HCT116 (cell line): ENCODE data around the gene NUB1. TPM values are rescaled to one million over a fixed set of nuclear protein-coding genes. Genes with fewer than 3 reads are reported as not detected.

Experiments used
- ATAC-seq: fragments of 200-7000 bp; cut with Tn5 transposase; 2 replicates; pipeline ENCODE4 v1.9.1; 2020; ENCODE audit warnings: mild to moderate bottlenecking, moderate library complexity
- BruUV-seq: library from RNA; stranded (reverse); fragments of 400-500 nt; replicated peaks from 2 replicates; lab custom pipeline; 2021; lab: Mats Ljungman, UMichigan
- CTCF ChIA-PET: fragments of 300-600 bp; sonication (Branson Sonifier 250); formaldehyde crosslinking; loops from one replicate; lab custom pipeline; 2021; ENCODE audit warnings: antibody characterized with exemption; lab: Charles Lee
- POLR2A ChIA-PET: fragments of 300-600, 350-600 bp; sonication (Branson Sonifier 250); formaldehyde crosslinking; loops from one replicate; lab custom pipeline; 2021; ENCODE audit warnings: antibody characterized with exemption; lab: Charles Lee
- RAD21 ChIA-PET, 2 experiments: fragments of 300-600 bp; sonication (Branson Sonifier 250); formaldehyde crosslinking; loops; one replicate each; lab custom pipeline; 2023; ENCODE audit warnings: low total read pairs in 2 of 2; ENCODE audit not compliant: uncharacterized antibody in 2 of 2, unreplicated experiment in 2 of 2, low non-redundant PET in 1 of 2; lab: Charles Lee
- DNase-seq: peaks from one replicate; pipeline ENCODE4 v3.0.0-alpha.2; 2010; ENCODE audit warnings: low read depth, low spot score
- H2AFZ ChIP-seq: fragments of 200-600 bp; shearing (Covaris generic), sonication (generic); 2 replicates; pipeline ENCODE4 v1.6.1; 2017; ENCODE audit warnings: low read depth, mixed run types, mixed read lengths, antibody characterized with exemption, low read length; ENCODE audit not compliant: poor library complexity, severe bottlenecking
- H3K27ac ChIP-seq: 2 replicates; pipeline ENCODE4 v1.5.1; 2012; ENCODE audit warnings: low read depth, low read length
- H3K27me3 ChIP-seq: fragments of 200-600 bp; sonication (generic); 2 replicates; pipeline ENCODE4 v1.6.1; 2016; ENCODE audit warnings: mixed run types, low read length, mixed read lengths; ENCODE audit not compliant: insufficient read depth
- H3K36me3 ChIP-seq, 2 experiments: fragments of 200-500 bp in 1 of 2; fragments of 200-600 bp in 1 of 2; sonication (Bioruptor generic) in 1 of 2; sonication (generic) in 1 of 2; 2 replicates each; pipeline versions ENCODE4 v1.5.1 to v1.6.1; 2014 to 2016; ENCODE audit warnings: low read length in 2 of 2, inconsistent platforms in 1 of 2, mixed read lengths in 1 of 2, mixed run types in 1 of 2; ENCODE audit not compliant: insufficient read depth in 2 of 2, control insufficient read depth in 1 of 2
- H3K4me1 ChIP-seq, 2 experiments: fragments of 200-600 bp in 1 of 2; sonication (generic) in 1 of 2; 2 replicates each; pipeline versions ENCODE4 v1.5.1 to v1.6.1; 2012 to 2017; ENCODE audit warnings: low read length in 2 of 2, inconsistent platforms in 1 of 2, mild to moderate bottlenecking in 1 of 2, mixed read lengths in 1 of 2, mixed run types in 1 of 2, moderate library complexity in 1 of 2; ENCODE audit not compliant: insufficient read depth in 2 of 2, control insufficient read depth in 1 of 2
- H3K4me2 ChIP-seq: fragments of 200-600 bp; sonication (generic); 2 replicates; pipeline ENCODE4 v1.6.1; 2017; ENCODE audit warnings: mixed run types, low read length, mixed read lengths
- H3K4me3 ChIP-seq, 2 experiments: fragments of 200-600 bp in 1 of 2; sonication (generic) in 1 of 2; replicated peaks in 1 of 2; 2 replicates each; pipeline ENCODE4 v1.5.1; 2011 to 2016; ENCODE audit warnings: low read length in 2 of 2, control low read depth in 1 of 2, low read depth in 1 of 2, mild to moderate bottlenecking in 1 of 2, mixed read lengths in 1 of 2, mixed run types in 1 of 2
- H3K79me2 ChIP-seq: fragments of 200-600 bp; sonication (generic); 2 replicates; pipeline ENCODE4 v1.6.1; 2017; ENCODE audit warnings: mild to moderate bottlenecking, mixed run types, low read length, moderate library complexity, mixed read lengths; ENCODE audit not compliant: insufficient read depth
- H3K9ac ChIP-seq: fragments of 200-600 bp; sonication (generic); 2 replicates; pipeline ENCODE4 v1.6.1; 2016; ENCODE audit warnings: low read length, mixed read lengths
- H3K9me2 ChIP-seq: fragments of 200-600 bp; sonication (generic), shearing (Covaris generic); 2 replicates; pipeline ENCODE4 v1.6.1; 2017; ENCODE audit warnings: mixed run types, mild to moderate bottlenecking, moderate library complexity; ENCODE audit not compliant: insufficient read depth
- H3K9me3 ChIP-seq, 2 experiments: fragments of 200-500 bp in 1 of 2; fragments of 200-600 bp in 1 of 2; sonication (Bioruptor generic) in 1 of 2; sonication (generic) in 1 of 2; 2 replicates each; pipeline ENCODE4 v1.6.1; 2014 to 2017; ENCODE audit warnings: low read length in 2 of 2, mixed read lengths in 2 of 2, inconsistent platforms in 1 of 2, low read depth in 1 of 2, mild to moderate bottlenecking in 1 of 2, mixed run types in 1 of 2, moderate library complexity in 1 of 2; ENCODE audit not compliant: control insufficient read depth in 1 of 2, insufficient read depth in 1 of 2
- H4K20me1 ChIP-seq: fragments of 200-600 bp; sonication (generic), shearing (Covaris generic); 2 replicates; pipeline ENCODE4 v1.6.1; 2017; ENCODE audit warnings: mixed run types, mild to moderate bottlenecking, moderate library complexity; ENCODE audit not compliant: insufficient read depth
- CEBPB ChIP-seq: IDR thresholded peaks from 2 replicates; pipeline ENCODE4 v1.6.1; 2012; ENCODE audit warnings: low read depth
- EZH2 ChIP-seq: fragments of 200-600 bp; sonication (generic); IDR thresholded peaks from 2 replicates; pipeline ENCODE4 v1.6.1; 2017; ENCODE audit warnings: antibody characterized with exemption, mixed run types
- FOSL1 ChIP-seq: IDR thresholded peaks from 2 replicates; pipeline ENCODE4 v1.6.1; 2012; ENCODE audit warnings: low read depth
- POLR2A ChIP-seq: IDR thresholded peaks from 2 replicates; pipeline ENCODE4 v1.7.0; 2011; ENCODE audit warnings: borderline replicate concordance; ENCODE audit not compliant: insufficient read depth, insufficient read length; ENCODE audit errors: extremely low read depth
- POLR2AphosphoS5 ChIP-seq: IDR thresholded peaks from 2 replicates; pipeline ENCODE4 v1.6.1; 2011; ENCODE audit warnings: mild to moderate bottlenecking, low read depth, low read length, moderate library complexity
- SIN3A ChIP-seq: IDR thresholded peaks from 2 replicates; pipeline ENCODE4 v1.6.1; 2012; ENCODE audit warnings: low read depth
- SRF ChIP-seq: IDR thresholded peaks from 2 replicates; pipeline ENCODE4 v1.6.1; 2012; ENCODE audit warnings: low read depth
- TCF7L2 ChIP-seq: IDR thresholded peaks from 2 replicates; pipeline ENCODE4 v1.7.0; 2011; ENCODE audit warnings: borderline replicate concordance, inconsistent platforms; ENCODE audit not compliant: insufficient read depth, insufficient read length; ENCODE audit errors: extremely low read depth
- intact Hi-C: fragments of 100-400 bp; cut with micrococcal nuclease; formaldehyde crosslinking; loops from 2 replicates; pipeline ENCODE4 v1.10.0; 2022
- total RNA-seq: library from RNA; stranded (reverse); gene quantifications from one replicate; pipeline ENCODE4 v1.2.1, GENCODE V29; 2021; ENCODE audit not compliant: unreplicated experiment

The NUB1 gene
- total RNA-seq, 1 experiment from 2014 or later = 44.0 TPM

- no peak for DNase-seq
These were observed 4.3 kb upstream of the NUB1 start for GRCh38 chr7:151337346-151337745.

GRCh38 chr7:151338809-151339208 is 2.8 kb upstream of the NUB1 start:
- Histone ChIP-seq H3K27ac (no peak overlapping the region), H3K36me3 (no peaks in the 10 kb centered on the region; a peak in 1 of 4 replicates), H3K4me2 (no peak overlapping the region), H3K27me3 (no peaks in the 10 kb centered on the region), H3K9me2 (no peaks in the 10 kb centered on the region), H3K9me3 (no peaks in the 10 kb centered on the region), H3K4me1 (peaks cover 6 to 12% of the 10 kb centered on the region in 2 experiments; a peak in 3 of 4 replicates), H3K4me3 (no peak overlapping the region), H4K20me1 (no peaks in the 10 kb centered on the region), H3K79me2 (peaks cover 20% of the 10 kb centered on the region), H2AFZ (no peak overlapping the region), H3K9ac (no peak overlapping the region)
- BruUV-seq = no TSS peak
- intact Hi-C loops = no loop called here
- CTCF ChIA-PET = no interaction called here
- RAD21 ChIA-PET = no interaction called here
- ATAC-seq (no peak), DNase-seq (no peak)
- POLR2A ChIA-PET = no interaction called here
- no peak for TF ChIP-seq FOSL1
- no peak for TF ChIP-seq POLR2A
- no peak for TF ChIP-seq POLR2AphosphoS5
- TF ChIP-seq SIN3A = no peak
- no peak for TF ChIP-seq TCF7L2
- no peak for TF ChIP-seq EZH2

More at GRCh38 chr7:151337346-151337745, 4.3 kb upstream of the NUB1 start:
- Histone ChIP-seq H3K36me3 (no peaks in the 10 kb centered on the region), H3K9me3 (no peaks in the 10 kb centered on the region), H4K20me1 (no peaks in the 10 kb centered on the region), H3K4me2 (no peak overlapping the region), H2AFZ (no peak overlapping the region), H3K4me1 (peaks cover 3 to 4% of the 10 kb centered on the region in 2 experiments; a peak in 3 of 4 replicates), H3K9me2 (no peaks in the 10 kb centered on the region), H3K27me3 (no peaks in the 10 kb centered on the region), H3K9ac (no peak overlapping the region), H3K27ac (no peak overlapping the region), H3K4me3 (no peak overlapping the region), H3K79me2 (peaks cover 6% of the 10 kb centered on the region)
- CTCF ChIA-PET = no interaction called here
- BruUV-seq = no TSS peak
- POLR2A ChIA-PET = no interaction called here
- ATAC-seq = no peak
- intact Hi-C loops = no loop called here
- RAD21 ChIA-PET = no interaction called here
- no peak for TF ChIP-seq SRF
- no peak for TF ChIP-seq CEBPB
